GM12875 (cell line): ENCODE data around the gene ADAP1.

Source experiments
- H3K4me3 ChIP-seq: one replicate; pipeline ENCODE4 v1.5.1; 2011; ENCODE audit warnings: low read depth, low read length, control low read depth
- CTCF ChIP-seq: IDR thresholded peaks from 2 replicates; pipeline ENCODE4 v1.5.1; 2011; ENCODE audit warnings: low read depth, mild to moderate bottlenecking, control low read depth, inconsistent platforms, low read length, moderate library complexity, borderline replicate concordance; ENCODE audit not compliant: insufficient read depth

ADAP1 gene

GRCh38 chr7:996079-996872 is 41.8 kb upstream of the ADAP1 start:
- H3K4me3 ChIP-seq, result no peak overlapping the region
- TF ChIP-seq CTCF, result no peak

DNA sequence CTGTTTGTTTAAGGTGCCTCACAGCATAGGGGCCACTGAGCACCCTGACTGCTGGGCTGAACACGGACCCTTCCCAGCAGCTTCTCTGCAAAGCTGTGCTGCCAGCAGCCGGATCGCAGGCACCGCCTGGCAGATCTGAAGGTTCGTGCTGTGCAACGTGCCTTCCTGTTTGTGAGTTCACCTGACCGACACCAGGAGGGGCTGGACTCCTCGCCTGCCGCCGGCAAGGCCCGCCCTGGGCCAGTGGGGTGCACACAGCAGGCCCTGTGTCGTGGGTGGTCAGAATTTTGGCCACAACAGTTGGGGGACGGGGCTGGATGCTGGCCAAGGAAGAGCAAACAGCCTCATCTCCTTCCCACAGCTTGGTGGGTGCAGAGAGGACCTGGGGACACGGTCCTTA is 41.1 kb upstream of the ADAP1 start:
- no peak for TF ChIP-seq CTCF

GRCh38 chr7:994592-995308 is 40.3 kb upstream of the ADAP1 start:
- no peak for TF ChIP-seq CTCF
- H3K4me3 ChIP-seq, result no peak overlapping the region

More for the DNA sequence above, 41.1 kb upstream of the ADAP1 start:
- no peak overlapping the region for H3K4me3 ChIP-seq

- no peak overlapping the region for H3K4me3 ChIP-seq
- peak; percentile 100 for TF ChIP-seq CTCF
Measured at GRCh38 chr7:992709-993607, 38.5 kb upstream of the ADAP1 start.

DNA sequence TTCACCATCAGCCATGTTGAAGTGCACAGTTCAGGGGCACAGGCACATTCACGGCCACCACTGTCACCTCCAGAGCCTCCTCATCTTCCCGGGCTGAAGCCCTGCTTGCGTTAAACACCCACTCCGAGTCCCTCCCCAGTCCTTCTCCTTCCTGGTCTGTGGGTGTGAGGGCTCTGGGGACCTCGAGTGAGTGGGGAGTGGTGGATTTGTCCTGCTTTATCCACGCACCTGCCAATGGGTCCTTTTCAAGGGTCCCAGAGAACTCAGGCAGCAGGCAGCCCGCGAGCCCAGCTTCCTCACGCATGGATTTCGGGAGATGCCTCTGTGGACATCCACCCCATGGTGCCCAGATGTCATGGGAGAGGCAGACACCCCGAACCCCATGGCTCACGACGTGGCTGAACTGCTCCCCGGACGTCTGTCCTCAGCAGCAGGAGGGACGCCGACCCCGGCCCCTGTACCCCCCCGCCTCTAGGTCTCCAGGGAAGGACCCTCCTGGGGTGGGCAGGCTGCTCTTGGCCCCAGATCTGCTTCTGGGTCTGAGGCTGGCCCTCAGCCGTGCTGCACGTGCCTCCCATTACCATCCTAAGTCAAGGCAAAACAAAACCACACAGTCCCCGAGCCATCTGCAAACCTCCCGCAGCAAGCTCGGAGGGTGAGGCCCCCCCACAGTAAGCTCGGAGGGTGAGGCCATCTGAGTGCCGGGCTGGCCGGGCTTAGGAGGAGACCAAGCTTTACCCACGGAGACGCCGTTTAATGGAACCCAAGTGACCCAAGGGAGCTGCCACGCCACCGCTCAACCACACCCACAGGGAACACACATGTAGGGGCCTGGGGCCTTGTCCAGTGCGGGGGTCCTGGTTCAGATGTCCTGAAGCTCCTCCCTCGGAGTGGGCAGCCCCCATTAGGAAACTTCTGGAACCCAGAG is 37.5 kb upstream of the ADAP1 start:
- no peak for TF ChIP-seq CTCF
- no peak overlapping the region for H3K4me3 ChIP-seq

DNA sequence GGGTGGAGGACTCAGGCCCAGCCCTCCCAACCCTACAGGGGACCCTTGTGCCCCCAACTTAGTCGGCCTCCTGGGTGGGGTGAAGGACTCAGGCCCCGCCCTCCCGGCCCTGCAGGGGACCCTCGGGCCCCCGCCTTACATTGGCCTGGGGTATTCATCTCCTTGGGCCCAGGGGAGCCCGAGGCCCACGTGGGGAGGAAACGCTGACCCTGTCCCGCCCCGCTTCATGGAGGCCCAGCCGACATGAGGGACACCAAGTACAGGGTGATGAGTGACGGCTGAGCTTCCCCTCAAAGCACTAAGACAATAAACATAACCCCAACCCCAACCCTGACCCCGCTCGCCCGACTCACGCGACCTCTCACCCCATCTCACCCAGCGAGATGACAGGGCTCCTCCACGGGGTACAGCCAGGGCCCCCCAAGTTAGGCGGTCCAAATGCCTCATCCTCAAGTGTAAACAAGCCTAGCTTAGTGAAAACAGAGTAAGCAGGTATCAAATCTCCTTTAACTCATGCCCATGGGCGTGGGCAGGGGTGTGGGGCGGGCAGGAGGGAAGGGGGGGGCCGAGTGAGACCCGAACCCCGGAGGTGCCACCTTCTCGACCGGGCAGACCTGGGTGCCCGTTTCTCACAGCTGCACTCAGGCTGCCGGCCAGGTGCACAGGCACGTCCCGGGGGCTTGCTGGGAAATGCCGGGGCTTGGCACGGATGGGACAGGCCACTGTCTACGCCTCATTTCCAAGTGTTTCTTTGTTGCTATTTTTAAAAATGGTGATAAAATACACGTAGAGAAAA is 36.7 kb upstream of the ADAP1 start:
- no peak for TF ChIP-seq CTCF
- H3K4me3 ChIP-seq, result no peak overlapping the region
